Central memory CD4-positive, alpha-beta T cell (primary cell): ENCODE measurements around the gene THRB.

Experiments used
- DNase-seq: peaks from one replicate; pipeline ENCODE4 v3.0.0; 2022

Gene THRB

DNA sequence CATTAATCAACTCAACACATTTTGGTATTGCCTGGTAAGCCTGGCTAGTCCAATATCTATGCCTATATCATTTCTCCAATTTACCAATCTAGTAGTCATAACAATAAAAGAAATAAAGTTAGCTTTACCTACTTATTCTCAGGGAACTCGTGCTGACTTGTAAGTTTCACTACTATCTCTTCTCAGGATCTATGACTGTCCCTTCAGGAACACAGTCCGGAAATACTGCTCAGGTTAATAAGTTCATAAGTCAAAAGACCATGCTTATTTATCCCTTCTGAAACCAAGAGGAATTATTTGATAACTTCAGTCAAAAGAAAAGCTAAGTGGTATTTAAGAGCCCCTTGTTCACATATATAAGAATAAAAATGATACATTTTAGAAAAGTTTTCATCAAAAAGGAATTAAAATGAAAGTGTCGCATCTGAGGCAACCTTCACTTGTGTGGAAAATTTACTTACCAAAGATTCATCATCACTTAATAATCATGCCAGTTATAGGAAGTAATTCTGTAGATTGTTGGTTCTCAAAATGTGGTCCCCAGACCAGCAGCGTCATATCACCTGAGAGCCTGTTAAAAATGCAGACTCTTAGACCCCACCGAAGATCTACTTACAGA lies 15.5 kb upstream of the THRB start:
- no peak for DNase-seq

DNA sequence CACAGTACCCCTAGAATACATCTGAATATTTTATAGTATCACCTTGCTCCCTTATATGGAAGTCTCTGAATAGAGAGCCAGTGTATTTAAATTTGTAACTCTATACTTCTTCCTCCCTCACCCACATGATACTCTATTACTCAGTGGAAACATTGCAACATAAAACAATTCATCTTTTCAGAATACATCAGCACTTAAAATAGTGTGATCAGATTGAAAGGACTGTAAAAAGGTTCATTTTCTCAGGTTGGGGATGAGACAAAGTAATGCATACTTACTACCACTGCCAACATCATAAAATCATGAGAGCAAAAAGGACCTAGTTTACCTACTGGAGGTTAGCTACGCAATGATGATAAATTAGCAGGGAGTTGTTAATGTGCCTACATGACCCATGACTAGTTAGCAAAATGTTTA lies 13.8 kb upstream of the THRB start:
- DNase-seq = no peak

- no peak for DNase-seq
Measured at GRCh38 chr3:24507776-24508422, 13.2 kb upstream of the THRB start.

DNA sequence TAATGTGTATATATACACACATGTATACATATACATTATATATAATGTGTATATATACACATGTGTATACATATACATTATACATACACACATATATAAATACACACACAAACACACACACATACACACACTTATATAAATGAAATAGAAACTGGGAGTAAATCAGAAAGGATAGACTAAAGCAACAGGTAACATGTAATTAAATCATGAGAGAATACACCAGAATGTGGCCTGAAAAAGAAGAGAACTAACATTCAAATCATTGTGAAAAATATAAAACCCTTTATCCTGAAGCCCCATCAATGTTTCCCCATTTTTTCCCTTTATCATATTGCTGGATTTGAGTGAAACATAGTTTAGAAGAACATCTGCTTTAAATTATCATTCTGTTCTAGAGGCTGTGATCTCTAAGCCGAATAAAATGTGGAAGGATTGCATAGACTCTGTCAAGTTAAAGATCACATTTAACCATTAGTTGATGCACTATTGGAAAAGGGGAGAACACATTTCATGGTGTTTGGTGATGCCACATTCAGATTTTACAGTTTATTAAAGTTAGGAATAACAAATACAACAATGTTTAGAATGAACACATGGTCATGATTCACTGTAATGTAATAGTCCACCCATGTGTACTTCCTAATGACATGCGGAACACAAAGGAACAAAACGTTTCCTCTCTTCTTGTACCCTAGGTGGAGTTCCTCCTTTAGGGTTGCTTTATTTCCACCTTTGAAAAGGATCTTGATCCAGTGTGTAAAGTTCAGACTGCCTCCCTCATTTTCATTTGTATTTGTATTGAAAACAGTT lies 12.5 kb upstream of the THRB start:
- DNase-seq = no peak

- no peak for DNase-seq
Measured at GRCh38 chr3:24505691-24506550, 11.3 kb upstream of the THRB start.

- DNase-seq = no peak
Measured at GRCh38 chr3:24504772-24505171, 10.1 kb upstream of the THRB start.

DNA sequence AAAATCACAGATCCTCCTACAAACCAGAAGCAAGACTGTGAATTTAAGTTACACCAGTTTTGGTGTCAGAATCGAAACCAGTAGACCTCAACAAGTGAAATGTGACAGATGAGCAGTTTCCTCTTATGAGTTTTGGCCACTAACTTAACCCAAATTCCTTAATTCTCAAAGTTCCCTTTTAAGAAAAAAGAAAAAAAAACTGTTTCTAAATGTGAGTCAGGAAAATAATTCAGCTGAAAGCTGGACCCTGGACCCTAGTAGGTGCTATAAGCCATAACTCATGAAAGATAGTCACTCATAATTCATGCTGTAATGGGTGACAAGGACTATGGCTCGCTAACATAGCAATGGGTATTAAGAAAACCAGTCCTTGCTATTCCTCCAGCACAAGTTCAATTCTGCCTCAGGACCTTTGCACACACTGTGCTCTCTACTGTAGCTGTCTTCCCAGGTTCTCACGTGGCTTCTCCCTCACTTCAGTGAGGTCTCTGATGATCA lies 9.0 kb upstream of the THRB start:
- DNase-seq = no peak

DNA sequence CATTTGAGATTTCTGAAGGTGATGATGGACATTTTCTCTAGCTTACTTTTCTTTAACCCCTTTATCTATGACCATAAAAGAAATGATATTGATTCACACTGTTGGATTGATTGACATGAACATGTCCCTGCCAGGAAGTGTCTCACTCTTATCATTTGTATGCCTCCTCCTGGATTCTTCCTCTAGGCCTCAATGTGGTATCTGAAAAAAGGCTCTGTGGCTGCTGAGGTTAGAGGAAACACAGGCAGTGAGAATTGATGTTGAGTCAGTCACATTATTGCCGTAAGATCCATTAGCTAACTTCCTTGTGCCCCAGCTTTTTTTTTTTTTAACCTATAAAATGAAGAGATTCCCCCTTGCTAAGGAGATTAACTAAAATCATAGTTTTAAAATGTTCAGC lies 8.0 kb upstream of the THRB start:
- no peak for DNase-seq

DNA sequence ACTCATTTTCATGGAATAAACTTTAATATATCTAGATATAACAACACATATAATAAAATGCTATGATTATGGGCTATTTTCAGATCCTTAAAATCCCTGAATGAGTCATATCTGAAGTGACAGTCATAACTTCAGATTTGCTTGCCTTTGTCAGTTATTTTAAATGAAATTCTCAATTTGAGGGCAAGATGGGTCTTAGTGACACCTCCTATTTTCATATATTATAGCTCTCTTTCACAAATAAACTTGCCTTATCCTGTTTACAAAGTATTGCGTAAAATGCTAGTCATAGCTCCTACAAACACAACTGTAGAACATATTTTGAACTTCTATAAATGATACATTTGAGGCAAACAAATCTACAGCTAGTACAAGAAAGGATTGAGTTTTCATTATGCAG lies 6.2 kb upstream of the THRB start:
- no peak for DNase-seq

- no peak for DNase-seq
Measured at GRCh38 chr3:24499991-24500390, 5.3 kb upstream of the THRB start.

GRCh38 chr3:24498796-24499195 lies 4.1 kb upstream of the THRB start:
- DNase-seq = no peak

DNA sequence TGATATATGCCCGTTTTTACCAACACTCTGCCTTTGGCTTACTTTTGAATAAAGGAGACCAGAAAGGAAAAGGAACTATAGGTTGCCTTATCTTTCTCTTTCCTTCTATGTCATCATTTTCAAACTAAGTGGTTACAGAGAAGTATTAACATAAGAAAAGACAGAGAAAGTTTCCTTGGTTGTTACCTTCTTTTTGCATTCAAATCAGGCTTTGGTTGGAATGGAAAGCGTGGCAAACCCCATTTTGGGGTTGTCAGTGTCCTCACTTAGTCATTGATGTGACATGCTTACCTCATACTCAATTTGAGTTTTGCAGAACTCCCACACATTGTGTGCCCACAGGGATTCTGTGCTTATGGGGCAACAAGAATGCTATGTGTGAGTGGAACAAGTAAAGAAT lies 3.7 kb upstream of the THRB start:
- DNase-seq = no peak

GRCh38 chr3:24497942-24498341 lies 3.3 kb upstream of the THRB start:
- no peak for DNase-seq

DNA sequence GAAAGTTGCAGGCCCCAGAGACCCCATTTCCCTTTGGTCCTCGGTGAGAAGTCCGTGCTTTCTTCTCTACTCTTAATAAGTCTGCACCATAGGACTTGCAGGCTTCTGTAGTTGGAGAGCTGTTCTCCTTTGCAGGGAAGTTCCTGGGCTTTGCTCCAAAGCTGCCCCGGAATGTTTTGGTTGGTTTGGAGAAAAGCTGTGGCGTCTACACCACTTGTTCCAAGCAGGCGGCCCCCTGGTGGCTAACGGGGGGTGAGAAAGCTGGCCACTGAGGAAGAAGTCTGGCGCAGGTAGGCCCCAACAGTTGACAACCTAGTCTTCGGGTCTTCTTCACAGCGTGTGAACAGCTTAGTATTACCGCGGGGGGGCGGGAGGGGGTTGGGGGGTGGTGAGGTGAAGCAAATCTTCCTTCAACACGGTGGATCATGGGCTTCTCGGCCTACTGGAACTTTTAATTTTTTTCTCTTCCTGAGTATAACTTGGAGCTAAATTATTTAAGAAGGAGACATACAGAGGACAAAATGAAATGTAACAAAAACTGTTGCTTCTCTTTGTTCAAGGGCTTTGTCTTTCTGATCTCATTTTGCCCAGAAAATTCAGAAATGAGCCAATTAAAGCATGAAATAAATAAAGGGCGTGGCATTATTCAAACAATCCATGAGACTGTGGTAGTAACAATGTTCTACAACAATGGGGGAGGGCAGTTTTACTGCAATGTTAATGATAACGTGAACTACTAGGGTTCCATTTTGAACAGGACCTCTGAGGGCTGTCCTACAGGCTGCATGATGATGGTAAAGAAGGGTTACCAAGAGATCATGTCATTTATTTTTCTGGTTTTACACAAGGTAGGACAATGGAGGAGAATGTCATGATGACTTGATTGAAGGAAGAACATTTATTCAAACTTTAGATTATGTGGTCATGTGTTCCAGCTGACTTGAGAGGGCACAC lies 2.2 kb upstream of the THRB start:
- DNase-seq = no peak

DNA sequence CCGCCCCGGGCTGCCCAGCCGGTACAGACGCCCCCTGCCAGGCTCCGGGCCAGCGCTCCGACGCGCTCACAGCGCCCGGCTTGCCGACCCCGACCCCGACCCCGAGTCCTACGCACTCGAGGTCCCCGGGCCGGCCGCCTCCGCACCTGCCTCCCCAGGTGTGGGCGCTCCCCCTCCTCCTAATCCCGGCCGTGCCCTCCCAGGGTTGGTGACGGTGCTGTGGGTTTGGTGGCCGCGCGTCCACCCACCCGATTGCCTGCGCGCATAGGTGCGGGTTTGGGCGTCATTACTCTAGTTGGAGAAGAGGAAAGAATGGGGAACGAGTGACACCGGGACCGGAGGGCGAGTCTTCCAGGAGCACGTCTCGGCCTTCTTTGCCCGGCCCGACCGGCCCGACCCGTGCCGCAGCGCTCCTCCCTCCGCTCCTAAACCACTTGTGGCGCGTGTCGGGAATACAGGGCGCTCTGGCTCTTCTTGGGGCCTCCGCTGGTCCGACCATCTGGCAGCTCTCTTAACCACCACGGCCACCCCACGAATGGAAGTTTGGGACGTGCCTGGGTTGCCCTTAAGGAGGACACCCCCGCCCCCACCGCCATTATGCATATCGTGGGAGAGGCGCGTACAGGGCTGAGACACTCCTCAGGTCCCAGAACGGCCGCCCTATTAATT lies 810 bp upstream of the THRB start:
- DNase-seq = no peak

- DNase-seq = no peak
Measured at GRCh38 chr3:24493746-24494617, 668 bp downstream of the THRB start.

- no peak for DNase-seq
Measured at GRCh38 chr3:24492971-24493551, 1.6 kb downstream of the THRB start.

- no peak for DNase-seq
Measured at GRCh38 chr3:24490151-24490550, 4.5 kb downstream of the THRB start.
